GM12864 (cell line): ENCODE measurements around the gene RBMS1.
"Not testable (repeated sequence)": the region's sequence is repeated elsewhere in the genome, so short reads cannot be mapped to it uniquely, and the experiment has no call there.

Experiments
- DNase-seq: peaks from one replicate; pipeline ENCODE4 v3.0.0-alpha.2; 2011; ENCODE audit warnings: low read depth
- H3K4me3 ChIP-seq: 2 replicates; pipeline ENCODE4 v1.5.1; 2011; ENCODE audit warnings: mild to moderate bottlenecking, low read depth, low read length, control low read depth
- TF ChIP-seq, protein P1 (sequence below): IDR thresholded peaks from 2 replicates; pipeline ENCODE4 v1.5.1; 2011; ENCODE audit warnings: low read depth, mild to moderate bottlenecking, moderate library complexity, low read length, control low read depth, inconsistent platforms; ENCODE audit errors: missing control alignments

Gene RBMS1

DNA sequence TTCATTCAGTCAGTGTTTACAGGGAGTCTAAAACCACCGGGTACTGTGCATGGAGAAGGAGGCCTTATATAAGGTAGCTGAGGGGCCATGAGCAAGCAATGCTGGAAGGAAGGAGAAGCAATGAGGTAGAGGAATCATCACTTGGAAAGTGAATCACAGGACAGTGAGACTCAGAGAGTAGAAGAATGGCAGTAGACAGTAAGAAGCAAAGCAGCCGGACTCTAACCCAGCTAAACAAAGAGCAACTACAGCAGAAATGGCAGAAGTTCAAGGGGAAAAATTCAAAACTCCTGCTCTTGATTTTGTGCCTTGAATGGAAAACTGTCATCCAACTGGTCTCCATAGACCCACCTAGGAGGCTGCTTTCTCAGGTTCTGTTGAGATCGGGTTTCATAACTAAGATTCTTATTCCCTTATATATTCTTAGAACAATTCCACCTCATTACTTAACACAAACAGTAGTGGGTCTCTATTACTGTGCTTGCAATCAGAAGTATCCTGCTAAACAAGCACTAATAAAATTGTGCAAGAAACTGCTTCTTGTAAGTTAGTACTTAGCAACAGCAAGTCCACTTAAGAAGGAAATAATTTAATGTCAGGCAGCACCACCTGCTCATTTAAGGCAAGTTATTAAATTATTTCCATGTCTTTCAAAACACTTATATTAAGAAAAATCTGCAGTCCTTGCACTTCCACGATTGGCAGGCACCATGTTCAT is 68.0 kb downstream of the RBMS1 start:
- DNase-seq, result no peak
- H3K4me3 ChIP-seq, result no peak overlapping the region
- TF ChIP-seq, protein P1, sequence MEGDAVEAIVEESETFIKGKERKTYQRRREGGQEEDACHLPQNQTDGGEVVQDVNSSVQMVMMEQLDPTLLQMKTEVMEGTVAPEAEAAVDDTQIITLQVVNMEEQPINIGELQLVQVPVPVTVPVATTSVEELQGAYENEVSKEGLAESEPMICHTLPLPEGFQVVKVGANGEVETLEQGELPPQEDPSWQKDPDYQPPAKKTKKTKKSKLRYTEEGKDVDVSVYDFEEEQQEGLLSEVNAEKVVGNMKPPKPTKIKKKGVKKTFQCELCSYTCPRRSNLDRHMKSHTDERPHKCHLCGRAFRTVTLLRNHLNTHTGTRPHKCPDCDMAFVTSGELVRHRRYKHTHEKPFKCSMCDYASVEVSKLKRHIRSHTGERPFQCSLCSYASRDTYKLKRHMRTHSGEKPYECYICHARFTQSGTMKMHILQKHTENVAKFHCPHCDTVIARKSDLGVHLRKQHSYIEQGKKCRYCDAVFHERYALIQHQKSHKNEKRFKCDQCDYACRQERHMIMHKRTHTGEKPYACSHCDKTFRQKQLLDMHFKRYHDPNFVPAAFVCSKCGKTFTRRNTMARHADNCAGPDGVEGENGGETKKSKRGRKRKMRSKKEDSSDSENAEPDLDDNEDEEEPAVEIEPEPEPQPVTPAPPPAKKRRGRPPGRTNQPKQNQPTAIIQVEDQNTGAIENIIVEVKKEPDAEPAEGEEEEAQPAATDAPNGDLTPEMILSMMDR, result no peak

DNA sequence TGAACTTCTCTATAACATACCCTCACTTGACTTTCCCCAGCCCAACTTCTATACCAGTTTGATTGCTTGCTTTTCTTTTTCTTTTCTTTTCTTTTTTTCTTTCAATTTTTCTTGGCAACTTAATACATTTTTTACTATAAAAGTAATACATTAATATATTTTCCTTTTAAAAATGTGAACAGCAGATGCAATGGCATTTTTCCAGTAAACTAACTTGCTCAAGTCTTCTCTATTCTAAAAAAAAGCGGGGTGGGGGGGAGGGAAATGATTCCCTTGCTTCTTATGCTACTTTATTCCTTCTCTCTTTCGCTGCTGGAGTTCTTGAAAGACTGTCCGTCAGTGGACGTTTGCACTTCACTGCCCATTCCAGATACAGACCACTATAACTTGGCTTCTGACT is 70.5 kb downstream of the RBMS1 start:
- DNase-seq, result no peak
- H3K4me3 ChIP-seq, result no peak overlapping the region
- TF ChIP-seq, protein P1, result no peak

DNA sequence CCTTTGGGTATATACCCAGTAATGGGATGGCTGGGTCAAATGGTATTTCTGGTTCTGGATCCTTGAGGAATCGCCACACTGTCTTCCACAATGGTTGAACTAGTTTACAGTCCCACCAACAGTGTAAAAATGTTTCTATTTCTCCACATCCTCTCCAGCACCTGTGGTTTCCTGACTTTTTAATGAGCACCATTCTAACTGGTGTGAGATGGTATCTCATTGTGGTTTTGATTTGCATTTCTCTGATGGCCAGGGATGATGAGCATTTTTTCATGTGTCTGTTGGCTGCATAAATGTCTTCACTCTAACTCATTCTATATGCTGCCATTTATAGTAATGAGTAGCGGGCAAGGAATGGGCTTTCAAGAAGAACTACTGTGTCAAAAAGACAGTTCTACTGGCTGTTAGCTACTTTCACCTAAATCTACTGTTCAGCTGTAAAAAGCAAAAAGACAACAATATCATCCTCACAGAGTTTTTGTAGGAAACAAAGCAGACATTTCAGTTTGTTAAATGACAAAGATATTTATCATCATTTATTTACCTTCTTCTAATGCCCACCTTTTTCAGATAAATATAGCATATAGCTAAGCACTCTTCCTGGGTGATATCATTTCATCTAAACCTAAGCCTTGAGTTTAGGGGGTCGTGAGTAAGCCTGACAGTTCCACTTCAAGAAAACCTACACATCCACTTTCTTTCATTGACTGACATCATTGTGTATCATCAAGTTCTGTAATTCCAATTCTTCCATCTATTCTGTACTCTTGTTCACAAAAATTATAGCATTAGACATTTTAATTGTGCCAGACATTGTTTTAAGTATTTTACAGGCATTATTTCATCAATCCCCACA is 71.7 kb downstream of the RBMS1 start:
- H3K4me3 ChIP-seq, DNase-seq: not testable (repeated sequence)

DNA sequence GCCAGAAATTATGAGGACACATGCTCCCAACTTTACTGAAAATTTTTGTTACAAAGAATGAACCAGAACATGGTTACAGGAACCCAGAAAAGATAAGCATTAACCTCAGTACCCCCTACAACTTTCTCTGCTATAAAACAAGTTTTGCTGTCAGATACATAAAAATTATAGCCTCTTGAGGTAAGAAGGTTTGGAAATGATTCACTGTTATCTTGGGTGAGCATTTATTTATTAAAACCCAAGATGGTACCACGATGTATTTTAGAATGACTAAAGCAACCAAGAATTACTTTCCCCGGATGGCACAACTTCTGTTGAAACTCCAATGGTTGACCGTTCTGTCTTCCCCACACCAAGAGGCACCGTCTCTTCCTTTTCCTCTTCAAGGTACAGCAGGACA is 72.9 kb downstream of the RBMS1 start:
- H3K4me3 ChIP-seq, result no peak overlapping the region
- DNase-seq, result no peak
- TF ChIP-seq, protein P1, result no peak

DNA sequence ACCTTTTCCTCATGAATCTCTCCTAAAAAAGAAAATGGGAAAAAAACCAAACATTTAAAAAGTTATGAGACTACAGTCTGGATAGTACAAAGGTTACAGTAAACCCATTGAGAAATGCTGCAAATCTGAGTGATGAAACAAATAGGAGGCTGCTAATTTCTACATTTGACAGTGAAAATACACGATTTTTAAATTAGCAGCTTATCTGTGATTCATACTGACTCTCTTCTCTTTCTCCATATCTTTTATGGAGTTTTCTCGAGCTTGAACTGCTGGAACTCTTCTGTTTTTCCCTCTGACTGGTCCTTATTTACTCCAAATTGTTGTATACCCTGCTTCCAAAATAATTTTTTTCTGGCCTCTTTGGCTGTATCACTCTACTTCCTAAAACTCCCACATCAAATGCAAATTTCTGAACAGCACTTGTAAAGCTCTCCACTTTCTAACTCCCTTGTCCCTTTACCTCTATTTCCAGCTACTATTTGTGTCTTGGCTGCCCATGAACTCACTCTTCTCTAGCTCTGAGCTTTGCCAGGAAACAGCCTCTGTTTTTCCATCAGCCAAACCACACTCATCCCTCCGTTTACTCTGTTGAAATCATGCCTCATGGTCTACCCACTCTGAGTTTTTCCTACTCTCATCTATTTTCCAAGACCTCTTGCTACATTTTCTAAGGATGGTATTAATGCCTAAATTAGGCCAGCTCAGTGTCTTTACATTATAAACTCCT is 73.7 kb downstream of the RBMS1 start:
- no peak overlapping the region for H3K4me3 ChIP-seq
- no peak for DNase-seq
- TF ChIP-seq, protein P1, result no peak

DNA sequence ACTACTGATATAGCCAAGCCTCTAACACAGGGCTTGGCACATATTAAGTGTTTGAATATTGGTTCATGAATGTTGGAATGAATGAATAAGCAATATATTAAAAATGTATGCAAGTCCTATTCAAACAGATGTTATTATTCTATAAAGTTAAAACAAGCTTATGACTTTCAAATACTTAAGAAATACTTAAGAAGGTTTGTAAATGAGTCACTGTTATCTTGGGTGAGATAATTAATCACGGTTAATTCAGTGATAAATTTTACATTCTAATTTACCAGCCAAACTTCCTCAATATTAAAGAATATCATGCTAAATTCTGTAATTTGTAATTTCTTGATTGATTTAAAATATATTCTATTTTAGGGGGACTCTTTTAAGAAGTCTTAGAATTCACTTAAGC is 74.8 kb downstream of the RBMS1 start:
- no peak overlapping the region for H3K4me3 ChIP-seq
- DNase-seq, result no peak
- TF ChIP-seq, protein P1, result no peak

DNA sequence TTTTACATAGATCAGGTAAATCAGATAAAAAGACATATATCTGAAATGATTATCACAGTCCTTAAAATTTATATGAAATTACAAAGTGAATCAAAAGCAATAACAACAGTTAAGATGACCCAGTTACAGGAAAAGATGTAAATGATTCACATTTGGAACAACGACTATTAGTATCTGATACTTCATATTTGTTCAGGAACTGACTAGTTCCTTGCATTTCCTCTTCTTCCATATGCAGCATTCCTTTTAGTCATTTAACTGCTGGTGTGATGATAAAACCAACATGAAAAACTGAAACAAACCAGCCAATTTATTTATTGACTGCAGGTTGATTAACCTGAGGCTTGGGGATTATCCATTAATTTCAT is 75.2 kb downstream of the RBMS1 start:
- DNase-seq, result no peak
- no peak overlapping the region for H3K4me3 ChIP-seq
- TF ChIP-seq, protein P1, result no peak
